Measurements from ENCODE around the gene ENO4.

Gene ENO4

GRCh38 chr10:116831790-116832189 is 17.5 kb upstream of the ENO4 start:
- no peak for DNase-seq

GRCh38 chr10:116833986-116834985 is 15.0 kb upstream of the ENO4 start:
- DNase-seq = peak; percentile 66

GRCh38 chr10:116835658-116836057 is 13.6 kb upstream of the ENO4 start:
- DNase-seq = peak; percentile 88

- peak; percentile 89 for DNase-seq
These were observed 13.2 kb upstream of the ENO4 start for GRCh38 chr10:116836083-116836482.

GRCh38 chr10:116836902-116837523 is 12.3 kb upstream of the ENO4 start:
- no peak for DNase-seq

- no peak for DNase-seq
These were observed 11.1 kb upstream of the ENO4 start for GRCh38 chr10:116838143-116838725.

- peak; percentile 71 for DNase-seq
These were observed 8.8 kb upstream of the ENO4 start for GRCh38 chr10:116840389-116841075.

- DNase-seq = no peak
These were observed 3.5 kb upstream of the ENO4 start for GRCh38 chr10:116845823-116846222.

- no peak for DNase-seq
These were observed 1.0 kb upstream of the ENO4 start for GRCh38 chr10:116848032-116848943.

GRCh38 chr10:116848944-116849247 is 403 bp upstream of the ENO4 start:
- no peak for DNase-seq

- no peak for DNase-seq
These were observed 836 bp downstream of the ENO4 start for GRCh38 chr10:116850058-116850611.

- no peak for DNase-seq
These were observed 2.9 kb downstream of the ENO4 start for GRCh38 chr10:116852246-116852645.

- DNase-seq = no peak
These were observed 4.0 kb downstream of the ENO4 start for GRCh38 chr10:116853287-116853686.

GRCh38 chr10:116853701-116854100 is 4.4 kb downstream of the ENO4 start:
- no peak for DNase-seq

- no peak for DNase-seq
These were observed 7.9 kb downstream of the ENO4 start for GRCh38 chr10:116857156-116857555.

- DNase-seq = no peak
These were observed 12.5 kb downstream of the ENO4 start for GRCh38 chr10:116861796-116862195.

- no peak for DNase-seq
These were observed 15.1 kb downstream of the ENO4 start for GRCh38 chr10:116864436-116864835.

- DNase-seq = no peak
These were observed 16.8 kb downstream of the ENO4 start for GRCh38 chr10:116866066-116866465.

GRCh38 chr10:116866987-116867595 is 17.8 kb downstream of the ENO4 start:
- no peak for DNase-seq

GRCh38 chr10:116868198-116868676 is 18.9 kb downstream of the ENO4 start:
- no peak for DNase-seq

GRCh38 chr10:116868722-116869121 is 19.4 kb downstream of the ENO4 start:
- DNase-seq = no peak

All from NCI-H2227 treated with DMSO at 0.1 percent for 48 hours (cell line).